ENCODE data around the gene WWOX.

GRCh38 chr16:78892951-78893733 lies 793.7 kb downstream of the WWOX start:
- TF ChIP-seq RARB (CRISPR knock-in tag; IDR thresholded peaks at IDR 0.05) = no peak
- TF ChIP-seq BACH2 (CRISPR knock-in tag; IDR thresholded peaks at IDR 0.05; ENCODE audit: borderline replicate concordance) = no peak
- no peak for TF ChIP-seq CREB5 (CRISPR knock-in tag; IDR thresholded peaks at IDR 0.05; ENCODE audit: low read depth)
- TF ChIP-seq ISL1 (CRISPR knock-in tag; IDR thresholded peaks at IDR 0.05) = no peak
- TF ChIP-seq PATZ1 (CRISPR knock-in tag; IDR thresholded peaks at IDR 0.05; ENCODE audit: borderline replicate concordance) = no peak
- TF ChIP-seq ESRRG (CRISPR knock-in tag; IDR thresholded peaks at IDR 0.05) = no peak
- TF ChIP-seq ZNF70 (CRISPR knock-in tag; IDR thresholded peaks at IDR 0.05) = no peak
- no peak for TF ChIP-seq ARNTL (CRISPR knock-in tag; IDR thresholded peaks at IDR 0.05; ENCODE audit: borderline replicate concordance, low read depth)

All from SK-N-SH treated with all-trans-retinoic acid at 6 μM for 48 hours (cell line).